Hepatocyte (in vitro differentiated cells): ENCODE measurements around the gene ELF3. TPM values are rescaled to one million over a fixed set of nuclear protein-coding genes. Genes with fewer than 3 reads are reported as not detected.
A peak's percentile ranks its signal among the peaks of the same experiment; 100 is the strongest.

Experiments
- DNase-seq: peaks from one replicate; pipeline ENCODE4 v3.0.0-alpha.2; 2016; ENCODE audit warnings: low spot score
- H2AFZ ChIP-seq: fragments of 200-600 bp; sonication (generic); 2 replicates; pipeline ENCODE4 v1.6.0; 2016; ENCODE audit warnings: antibody characterized with exemption, mild to moderate bottlenecking
- H3K27ac ChIP-seq: fragments of 200-600 bp; sonication (generic); 2 replicates; pipeline ENCODE4 v1.5.1; 2016; ENCODE audit warnings: mild to moderate bottlenecking
- H3K27me3 ChIP-seq: fragments of 200-600 bp; sonication (generic); 2 replicates; pipeline ENCODE4 v1.6.1; 2016
- H3K36me3 ChIP-seq: fragments of 200-600 bp; sonication (generic); replicated peaks from 2 replicates; pipeline ENCODE4 v1.5.1; 2016; ENCODE audit warnings: low read depth; ENCODE audit not compliant: insufficient read depth
- H3K4me1 ChIP-seq: fragments of 200-600 bp; sonication (generic); 2 replicates; pipeline ENCODE4 v1.5.1; 2016; ENCODE audit warnings: mild to moderate bottlenecking, moderate library complexity; ENCODE audit not compliant: insufficient read depth
- H3K4me2 ChIP-seq: fragments of 200-600 bp; sonication (generic); 2 replicates; pipeline ENCODE4 v1.6.0; 2016
- H3K4me3 ChIP-seq: fragments of 200-600 bp; sonication (generic); 2 replicates; pipeline ENCODE4 v1.5.1; 2016; ENCODE audit warnings: mild to moderate bottlenecking
- H3K79me2 ChIP-seq: fragments of 200-600 bp; sonication (generic); 2 replicates; pipeline ENCODE4 v1.6.0; 2017; ENCODE audit warnings: mild to moderate bottlenecking
- H3K9me2 ChIP-seq: fragments of 200-600 bp; sonication (generic); replicated peaks from 2 replicates; pipeline ENCODE4 v1.6.0; 2017; ENCODE audit warnings: mild to moderate bottlenecking; ENCODE audit not compliant: insufficient read depth
- H3K9me3 ChIP-seq: fragments of 200-600 bp; sonication (generic); 2 replicates; pipeline ENCODE4 v1.5.1; 2016; ENCODE audit warnings: low read depth, mild to moderate bottlenecking
- H4K20me1 ChIP-seq: fragments of 200-600 bp; sonication (generic); 2 replicates; pipeline ENCODE4 v1.6.0; 2016; ENCODE audit warnings: mild to moderate bottlenecking; ENCODE audit not compliant: insufficient read depth, poor library complexity, severe bottlenecking
- EZH2 ChIP-seq: fragments of 200-600 bp; sonication (generic); IDR thresholded peaks from 2 replicates; pipeline ENCODE4 v1.6.1; 2016; ENCODE audit warnings: antibody characterized with exemption, mild to moderate bottlenecking, borderline replicate concordance
- EZH2phosphoT487 ChIP-seq: fragments of 200-600 bp; sonication (generic); IDR thresholded peaks from one replicate; pipeline ENCODE4 v1.6.1; 2018; ENCODE audit warnings: antibody characterized with exemption, mild to moderate bottlenecking, low read depth, moderate library complexity; ENCODE audit not compliant: unreplicated experiment, severe bottlenecking
- WGBS: methylation state at CpG from one replicate; pipeline ENCODE4 v1.1.6; 2016; ENCODE audit warnings: low lambda C conversion rate; ENCODE audit errors: missing lambda C conversion rate; 5-methylcytosine and 5-hydroxymethylcytosine counted together
- polyA plus RNA-seq: library from polyadenylated mRNA; unstranded; fragments of >200 nt; fragmentation: Nextera tagmentation; extraction: Ambion mirVana; gene quantifications from 2 replicates; pipeline ENCODE4 v1.2.1, GENCODE V29; 2016
- total RNA-seq: library from RNA; depleted of rRNA; stranded (reverse); fragments of >200 nt; gene quantifications from 2 replicates; pipeline ENCODE4 v1.2.3, GENCODE V29; 2014
- TF ChIP-seq, protein P1 (sequence below): fragments of 200-600 bp; sonication (generic); IDR thresholded peaks from 2 replicates; pipeline ENCODE4 v1.5.1; 2016; ENCODE audit warnings: antibody characterized with exemption, mild to moderate bottlenecking; ENCODE audit not compliant: poor library complexity

The ELF3 gene
- total and polyA plus RNA-seq, 2 experiments from 2014 or later: 333 to 367 TPM

DNA sequence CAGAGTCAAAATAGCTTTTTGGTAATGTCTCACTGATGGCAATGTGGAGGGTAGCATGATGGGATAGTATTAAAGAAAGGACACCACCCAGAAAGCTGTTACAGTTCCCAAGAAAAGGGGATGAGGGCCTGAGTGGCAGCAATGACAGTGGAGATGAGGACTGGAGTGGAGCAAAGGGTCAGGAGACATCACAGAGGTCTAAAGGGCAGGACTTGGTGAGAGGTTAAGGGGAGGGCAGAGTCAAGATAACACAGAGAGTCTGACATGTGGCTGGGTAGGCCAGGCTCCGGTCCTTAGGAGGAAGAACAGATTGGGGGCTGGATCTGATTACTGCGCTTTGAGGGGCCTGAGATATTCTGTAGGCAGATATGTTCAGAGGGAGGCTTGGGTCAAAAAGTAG is 19.3 kb downstream of the ELF3 start:
- Histone ChIP-seq H3K9me2 (no peaks in the 10 kb centered on the region), H4K20me1 (no peaks in the 10 kb centered on the region), H3K9me3 (no peaks in the 10 kb centered on the region), H3K79me2 (no peaks in the 10 kb centered on the region), H3K4me2 (no peak overlapping the region), H3K4me3 (no peak overlapping the region), H3K27ac (peak overlapping the region; percentile 28), H3K27me3 (no peaks in the 10 kb centered on the region), H3K4me1 (peaks cover 8% of the 10 kb centered on the region), H2AFZ (no peak overlapping the region), H3K36me3 (no peaks in the 10 kb centered on the region)
- WGBS: 75% methylated on average over 2 of the region's 2 CpGs
- TF ChIP-seq, protein P1, sequence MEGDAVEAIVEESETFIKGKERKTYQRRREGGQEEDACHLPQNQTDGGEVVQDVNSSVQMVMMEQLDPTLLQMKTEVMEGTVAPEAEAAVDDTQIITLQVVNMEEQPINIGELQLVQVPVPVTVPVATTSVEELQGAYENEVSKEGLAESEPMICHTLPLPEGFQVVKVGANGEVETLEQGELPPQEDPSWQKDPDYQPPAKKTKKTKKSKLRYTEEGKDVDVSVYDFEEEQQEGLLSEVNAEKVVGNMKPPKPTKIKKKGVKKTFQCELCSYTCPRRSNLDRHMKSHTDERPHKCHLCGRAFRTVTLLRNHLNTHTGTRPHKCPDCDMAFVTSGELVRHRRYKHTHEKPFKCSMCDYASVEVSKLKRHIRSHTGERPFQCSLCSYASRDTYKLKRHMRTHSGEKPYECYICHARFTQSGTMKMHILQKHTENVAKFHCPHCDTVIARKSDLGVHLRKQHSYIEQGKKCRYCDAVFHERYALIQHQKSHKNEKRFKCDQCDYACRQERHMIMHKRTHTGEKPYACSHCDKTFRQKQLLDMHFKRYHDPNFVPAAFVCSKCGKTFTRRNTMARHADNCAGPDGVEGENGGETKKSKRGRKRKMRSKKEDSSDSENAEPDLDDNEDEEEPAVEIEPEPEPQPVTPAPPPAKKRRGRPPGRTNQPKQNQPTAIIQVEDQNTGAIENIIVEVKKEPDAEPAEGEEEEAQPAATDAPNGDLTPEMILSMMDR: no peak
- no peak for TF ChIP-seq EZH2phosphoT487
- no peak for DNase-seq

DNA sequence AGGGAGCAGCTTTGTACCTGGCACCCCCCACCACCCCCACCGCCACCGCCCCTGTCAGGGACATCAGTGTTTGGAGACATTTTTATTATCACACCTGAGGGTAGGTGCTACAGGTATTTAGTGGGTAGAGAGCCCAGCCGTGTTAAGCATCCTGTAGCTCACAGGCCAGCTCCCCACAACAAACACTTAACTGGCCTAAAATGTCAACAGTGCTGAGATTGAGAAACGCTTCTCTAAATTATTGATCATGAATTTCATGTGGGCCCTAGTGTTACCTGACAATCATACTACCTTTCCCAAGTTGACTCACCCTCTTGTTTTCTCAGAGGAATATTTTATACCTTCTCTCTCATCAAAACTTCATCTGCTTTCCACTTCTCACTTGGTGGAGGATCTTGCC is 21.4 kb downstream of the ELF3 start:
- Histone ChIP-seq H3K36me3 (no peaks in the 10 kb centered on the region), H4K20me1 (no peaks in the 10 kb centered on the region), H3K4me2 (no peak overlapping the region), H3K4me1 (peaks cover 20% of the 10 kb centered on the region), H3K27ac (peak overlapping the region; percentile 72), H3K4me3 (no peak overlapping the region), H3K9me3 (no peaks in the 10 kb centered on the region), H3K27me3 (no peaks in the 10 kb centered on the region), H3K9me2 (no peaks in the 10 kb centered on the region), H2AFZ (no peak overlapping the region), H3K79me2 (no peaks in the 10 kb centered on the region)
- WGBS: 73% methylated on average over 4 of the region's 4 CpGs
- DNase-seq: no peak
- no peak for TF ChIP-seq EZH2
- TF ChIP-seq, protein P1: no peak
- TF ChIP-seq EZH2phosphoT487: no peak

DNA sequence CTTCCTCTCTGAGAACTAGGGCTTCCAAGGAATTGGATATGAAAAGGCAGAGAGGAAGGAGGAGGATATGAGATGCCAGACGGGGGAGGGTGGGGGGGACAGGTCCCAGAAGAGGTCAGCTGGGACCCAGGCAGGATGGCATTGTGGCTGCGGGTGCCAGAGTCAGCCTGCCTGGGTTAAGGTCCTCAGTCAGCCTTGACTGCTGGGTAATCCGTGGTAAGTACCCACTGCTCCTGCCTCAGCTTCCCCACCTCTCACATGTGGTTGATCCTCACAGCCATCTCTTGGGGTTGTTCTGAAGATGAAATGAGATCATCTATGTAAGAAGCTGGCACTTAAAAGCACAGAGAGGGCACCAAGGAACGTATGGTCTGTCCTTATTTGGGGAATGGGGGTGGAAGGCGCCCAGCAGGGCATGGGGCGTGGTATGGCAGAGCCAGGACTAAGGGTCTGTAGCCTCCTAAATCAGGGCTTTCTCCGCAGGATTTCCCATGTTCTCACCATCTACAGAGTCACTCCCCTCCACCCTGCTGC is 23.8 kb downstream of the ELF3 start:
- Histone ChIP-seq H3K27me3 (no peaks in the 10 kb centered on the region), H3K79me2 (no peaks in the 10 kb centered on the region), H3K4me1 (peaks cover 20% of the 10 kb centered on the region), H3K27ac (peak overlapping the region; percentile 96), H4K20me1 (no peaks in the 10 kb centered on the region), H3K9me2 (no peaks in the 10 kb centered on the region), H2AFZ (no peak overlapping the region), H3K4me2 (peak overlapping the region; percentile 50), H3K9me3 (no peaks in the 10 kb centered on the region), H3K36me3 (no peaks in the 10 kb centered on the region), H3K4me3 (no peak overlapping the region)
- 74% methylated on average over 6 of the region's 7 CpGs for WGBS
- no peak for TF ChIP-seq EZH2phosphoT487
- TF ChIP-seq EZH2: no peak
- TF ChIP-seq, protein P1: no peak
- DNase-seq: no peak
